ENCODE data around the gene ARNT2. TPM values are rescaled to one million over a fixed set of nuclear protein-coding genes. Genes with fewer than 3 reads are reported as not detected.

The ARNT2 gene
- total and polyA plus RNA-seq, 10 of the 15 experiments (the other 5 are each of a cell fraction or from before 2014, with no cell fraction given) = 0.07 to 0.49 (median 0.09) TPM; not detected in 6

DNA sequence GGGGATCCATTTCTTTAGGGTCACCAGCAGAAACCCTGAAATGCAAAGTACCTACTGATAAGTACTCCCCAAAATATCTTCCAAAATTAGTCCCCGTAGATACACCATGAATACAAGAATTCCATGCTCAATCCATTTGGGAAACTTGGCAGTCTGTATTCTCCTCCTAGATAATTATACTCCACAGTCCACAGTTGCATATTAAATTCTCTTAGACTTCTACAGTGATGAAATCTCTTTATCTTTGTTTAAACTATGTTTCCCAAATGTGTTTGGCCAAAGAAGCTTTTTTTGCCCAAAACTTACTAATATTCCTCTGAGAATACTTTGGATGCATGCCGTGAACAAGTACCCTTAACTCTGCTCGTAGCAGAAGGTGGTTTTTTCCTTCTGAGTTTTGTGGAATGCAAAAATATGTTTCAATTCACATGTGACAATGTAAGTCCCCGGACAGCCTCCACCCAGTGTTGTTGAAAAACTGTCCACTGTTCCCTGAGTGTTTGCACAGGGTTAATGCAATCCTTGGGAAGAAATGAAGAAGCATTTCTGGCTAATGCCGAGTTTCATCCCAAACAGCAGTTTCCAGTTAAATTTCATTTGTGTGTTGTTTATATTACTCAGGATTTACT lies 126.7 kb downstream of the ARNT2 start (continued):
- TF ChIP-seq, protein P1, sequence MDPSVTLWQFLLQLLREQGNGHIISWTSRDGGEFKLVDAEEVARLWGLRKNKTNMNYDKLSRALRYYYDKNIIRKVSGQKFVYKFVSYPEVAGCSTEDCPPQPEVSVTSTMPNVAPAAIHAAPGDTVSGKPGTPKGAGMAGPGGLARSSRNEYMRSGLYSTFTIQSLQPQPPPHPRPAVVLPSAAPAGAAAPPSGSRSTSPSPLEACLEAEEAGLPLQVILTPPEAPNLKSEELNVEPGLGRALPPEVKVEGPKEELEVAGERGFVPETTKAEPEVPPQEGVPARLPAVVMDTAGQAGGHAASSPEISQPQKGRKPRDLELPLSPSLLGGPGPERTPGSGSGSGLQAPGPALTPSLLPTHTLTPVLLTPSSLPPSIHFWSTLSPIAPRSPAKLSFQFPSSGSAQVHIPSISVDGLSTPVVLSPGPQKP (IDR thresholded peaks at IDR 0.05; ENCODE audit: low read depth, low read length) = no peak
- TF ChIP-seq ZZZ3 (IDR thresholded peaks at IDR 0.05; ENCODE audit: control insufficient read depth, insufficient read length, low read depth) = no peak

DNA sequence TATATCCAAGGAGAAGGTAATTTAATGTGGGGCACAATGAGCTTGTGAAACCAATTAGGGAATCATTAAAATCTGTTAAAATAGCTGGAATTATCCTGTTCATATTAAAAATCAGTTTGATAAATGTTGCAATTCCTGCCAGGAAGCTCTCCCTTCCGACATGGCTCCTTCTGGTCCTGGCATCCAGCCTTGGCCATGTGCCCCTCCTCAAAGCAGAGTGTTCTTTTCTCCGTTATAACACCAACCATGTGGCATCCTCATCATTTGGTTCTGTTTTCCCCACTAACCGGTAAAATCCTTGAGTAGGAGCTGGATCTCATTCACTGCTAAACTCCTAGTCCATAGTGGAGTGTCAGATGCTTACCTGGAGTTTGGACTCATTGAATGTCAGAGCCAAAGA lies 127.2 kb downstream of the ARNT2 start:
- no peak for ATAC-seq
- ChIA-PET CTCF (interaction anchor here (1.0 kb wide), 1 partner anchor 245 kb away, joined by 4 read pairs; no protein-coding TSS in a partner anchor), POLR2A (no interaction called here), SMC1A (ENCODE audit: uncharacterized antibody, unreplicated experiment) (no interaction called here), RAD21 (ENCODE audit: unreplicated experiment) (no interaction called here)
- no peak overlapping the region for H3K9ac ChIP-seq (ENCODE audit: control insufficient read depth, insufficient read depth, low read length)
- FAIRE-seq = no peak
- no peaks in the 10 kb centered on the region; the same call in 2 of the 3 replicates for H3K9me3 ChIP-seq (replicated peaks; ENCODE audit: control insufficient read depth, insufficient read depth, low read length)
- H3K27ac ChIP-seq (ENCODE audit: control insufficient read depth, insufficient read depth) = no peak overlapping the region
- no peaks in the 10 kb centered on the region for H4K20me1 ChIP-seq (ENCODE audit: control insufficient read depth, insufficient read depth)
- no peak overlapping the region for H3K4me2 ChIP-seq (ENCODE audit: control insufficient read depth, insufficient read depth)
- in situ Hi-C loops (cut with MboI) = no loop called here
- no peak overlapping the region for H3K4me3 ChIP-seq
- H3K27me3 ChIP-seq (replicated peaks in 1 of 2; ENCODE audit: control insufficient read depth in 2 of 2, insufficient read depth in 2 of 2, low read length in 1 of 2) = peaks cover 0 to 2% of the 10 kb centered on the region in 2 experiments; a peak in 3 of 4 replicates
- BruUV-seq (replicated peaks) = no TSS peak
- no peak overlapping the region for H2AFZ ChIP-seq (ENCODE audit: control insufficient read depth, low read depth, low read length)
- intact Hi-C loops (cut with micrococcal nuclease; ENCODE audit: unreplicated experiment) = no loop called here
- no peaks in the 10 kb centered on the region for H3K79me2 ChIP-seq (ENCODE audit: control insufficient read depth, insufficient read depth, low read length)
- no peaks in the 10 kb centered on the region for H3K36me3 ChIP-seq (ENCODE audit: control insufficient read depth in 2 of 2, insufficient read depth in 2 of 2, low read length in 1 of 2)
- DNase-seq (ENCODE audit: low read depth, low spot score) = no peak
- 2% methylated on average over 3 of the region's 3 CpGs for WGBS (ENCODE audit: insufficient coverage, insufficient replicate concordance, low lambda C conversion rate, missing lambda C conversion rate)
- no peaks in the 10 kb centered on the region for H3K4me1 ChIP-seq (ENCODE audit: control insufficient read depth, insufficient read depth, low read length)
- TF ChIP-seq JUND (IDR thresholded peaks at IDR 0.05; ENCODE audit: low read depth, low read length) = no peak
- TF ChIP-seq KDM1A (IDR thresholded peaks at IDR 0.05; ENCODE audit: borderline replicate concordance) = no peak
- no peak for TF ChIP-seq TAF1 (IDR thresholded peaks at IDR 0.05; ENCODE audit: borderline replicate concordance, low read depth, low read length)
- no peak for TF ChIP-seq SPI1 (IDR thresholded peaks at IDR 0.05; ENCODE audit: borderline replicate concordance, insufficient read depth, low read depth, low read length)
- TF ChIP-seq, protein P2, sequence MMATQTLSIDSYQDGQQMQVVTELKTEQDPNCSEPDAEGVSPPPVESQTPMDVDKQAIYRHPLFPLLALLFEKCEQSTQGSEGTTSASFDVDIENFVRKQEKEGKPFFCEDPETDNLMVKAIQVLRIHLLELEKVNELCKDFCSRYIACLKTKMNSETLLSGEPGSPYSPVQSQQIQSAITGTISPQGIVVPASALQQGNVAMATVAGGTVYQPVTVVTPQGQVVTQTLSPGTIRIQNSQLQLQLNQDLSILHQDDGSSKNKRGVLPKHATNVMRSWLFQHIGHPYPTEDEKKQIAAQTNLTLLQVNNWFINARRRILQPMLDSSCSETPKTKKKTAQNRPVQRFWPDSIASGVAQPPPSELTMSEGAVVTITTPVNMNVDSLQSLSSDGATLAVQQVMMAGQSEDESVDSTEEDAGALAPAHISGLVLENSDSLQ (IDR thresholded peaks at IDR 0.05) = no peak
- no peak for TF ChIP-seq SIN3A (IDR thresholded peaks at IDR 0.05; ENCODE audit: low read depth, low read length)
- TF ChIP-seq, protein P3, sequence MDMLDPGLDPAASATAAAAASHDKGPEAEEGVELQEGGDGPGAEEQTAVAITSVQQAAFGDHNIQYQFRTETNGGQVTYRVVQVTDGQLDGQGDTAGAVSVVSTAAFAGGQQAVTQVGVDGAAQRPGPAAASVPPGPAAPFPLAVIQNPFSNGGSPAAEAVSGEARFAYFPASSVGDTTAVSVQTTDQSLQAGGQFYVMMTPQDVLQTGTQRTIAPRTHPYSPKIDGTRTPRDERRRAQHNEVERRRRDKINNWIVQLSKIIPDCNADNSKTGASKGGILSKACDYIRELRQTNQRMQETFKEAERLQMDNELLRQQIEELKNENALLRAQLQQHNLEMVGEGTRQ (IDR thresholded peaks at IDR 0.05; ENCODE audit: borderline replicate concordance, low read depth, low read length) = no peak
- no peak for TF ChIP-seq ZNF217 (IDR thresholded peaks at IDR 0.05)
- no peak for TF ChIP-seq POLR2AphosphoS2 (IDR thresholded peaks at IDR 0.05; ENCODE audit: low read depth, low read length)
- TF ChIP-seq, protein P4, sequence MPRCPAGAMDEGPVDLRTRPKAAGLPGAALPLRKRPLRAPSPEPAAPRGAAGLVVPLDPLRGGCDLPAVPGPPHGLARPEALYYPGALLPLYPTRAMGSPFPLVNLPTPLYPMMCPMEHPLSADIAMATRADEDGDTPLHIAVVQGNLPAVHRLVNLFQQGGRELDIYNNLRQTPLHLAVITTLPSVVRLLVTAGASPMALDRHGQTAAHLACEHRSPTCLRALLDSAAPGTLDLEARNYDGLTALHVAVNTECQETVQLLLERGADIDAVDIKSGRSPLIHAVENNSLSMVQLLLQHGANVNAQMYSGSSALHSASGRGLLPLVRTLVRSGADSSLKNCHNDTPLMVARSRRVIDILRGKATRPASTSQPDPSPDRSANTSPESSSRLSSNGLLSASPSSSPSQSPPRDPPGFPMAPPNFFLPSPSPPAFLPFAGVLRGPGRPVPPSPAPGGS (IDR thresholded peaks at IDR 0.05; ENCODE audit: borderline replicate concordance, insufficient read depth, low read depth, low read length, poor library complexity, severe bottlenecking) = no peak
- TF ChIP-seq, protein P5, sequence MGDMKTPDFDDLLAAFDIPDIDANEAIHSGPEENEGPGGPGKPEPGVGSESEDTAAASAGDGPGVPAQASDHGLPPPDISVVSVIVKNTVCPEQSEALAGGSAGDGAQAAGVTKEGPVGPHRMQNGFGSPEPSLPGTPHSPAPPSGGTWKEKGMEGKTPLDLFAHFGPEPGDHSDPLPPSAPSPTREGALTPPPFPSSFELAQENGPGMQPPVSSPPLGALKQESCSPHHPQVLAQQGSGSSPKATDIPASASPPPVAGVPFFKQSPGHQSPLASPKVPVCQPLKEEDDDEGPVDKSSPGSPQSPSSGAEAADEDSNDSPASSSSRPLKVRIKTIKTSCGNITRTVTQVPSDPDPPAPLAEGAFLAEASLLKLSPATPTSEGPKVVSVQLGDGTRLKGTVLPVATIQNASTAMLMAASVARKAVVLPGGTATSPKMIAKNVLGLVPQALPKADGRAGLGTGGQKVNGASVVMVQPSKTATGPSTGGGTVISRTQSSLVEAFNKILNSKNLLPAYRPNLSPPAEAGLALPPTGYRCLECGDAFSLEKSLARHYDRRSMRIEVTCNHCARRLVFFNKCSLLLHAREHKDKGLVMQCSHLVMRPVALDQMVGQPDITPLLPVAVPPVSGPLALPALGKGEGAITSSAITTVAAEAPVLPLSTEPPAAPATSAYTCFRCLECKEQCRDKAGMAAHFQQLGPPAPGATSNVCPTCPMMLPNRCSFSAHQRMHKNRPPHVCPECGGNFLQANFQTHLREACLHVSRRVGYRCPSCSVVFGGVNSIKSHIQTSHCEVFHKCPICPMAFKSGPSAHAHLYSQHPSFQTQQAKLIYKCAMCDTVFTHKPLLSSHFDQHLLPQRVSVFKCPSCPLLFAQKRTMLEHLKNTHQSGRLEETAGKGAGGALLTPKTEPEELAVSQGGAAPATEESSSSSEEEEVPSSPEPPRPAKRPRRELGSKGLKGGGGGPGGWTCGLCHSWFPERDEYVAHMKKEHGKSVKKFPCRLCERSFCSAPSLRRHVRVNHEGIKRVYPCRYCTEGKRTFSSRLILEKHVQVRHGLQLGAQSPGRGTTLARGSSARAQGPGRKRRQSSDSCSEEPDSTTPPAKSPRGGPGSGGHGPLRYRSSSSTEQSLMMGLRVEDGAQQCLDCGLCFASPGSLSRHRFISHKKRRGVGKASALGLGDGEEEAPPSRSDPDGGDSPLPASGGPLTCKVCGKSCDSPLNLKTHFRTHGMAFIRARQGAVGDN (IDR thresholded peaks at IDR 0.05) = no peak

Data from GM12878 (cell line).